Stimulated activated CD4-positive, alpha-beta T cell treated with anti-CD3 and anti-CD28 coated beads, Interleukin-15, amount 100 ng/mL, for 48 hours (primary cell): Measurements from ENCODE around the gene IDE.
"Not testable (repeated sequence)": the region's sequence is repeated elsewhere in the genome, so short reads cannot be mapped to it uniquely, and the experiment has no call there.

Experiments used
- DNase-seq, 2 donors: peaks; one replicate each; pipeline ENCODE4 v3.0.0-alpha.2; 2020; ENCODE audit warnings: low read depth in 2 of 2

The IDE gene

DNA sequence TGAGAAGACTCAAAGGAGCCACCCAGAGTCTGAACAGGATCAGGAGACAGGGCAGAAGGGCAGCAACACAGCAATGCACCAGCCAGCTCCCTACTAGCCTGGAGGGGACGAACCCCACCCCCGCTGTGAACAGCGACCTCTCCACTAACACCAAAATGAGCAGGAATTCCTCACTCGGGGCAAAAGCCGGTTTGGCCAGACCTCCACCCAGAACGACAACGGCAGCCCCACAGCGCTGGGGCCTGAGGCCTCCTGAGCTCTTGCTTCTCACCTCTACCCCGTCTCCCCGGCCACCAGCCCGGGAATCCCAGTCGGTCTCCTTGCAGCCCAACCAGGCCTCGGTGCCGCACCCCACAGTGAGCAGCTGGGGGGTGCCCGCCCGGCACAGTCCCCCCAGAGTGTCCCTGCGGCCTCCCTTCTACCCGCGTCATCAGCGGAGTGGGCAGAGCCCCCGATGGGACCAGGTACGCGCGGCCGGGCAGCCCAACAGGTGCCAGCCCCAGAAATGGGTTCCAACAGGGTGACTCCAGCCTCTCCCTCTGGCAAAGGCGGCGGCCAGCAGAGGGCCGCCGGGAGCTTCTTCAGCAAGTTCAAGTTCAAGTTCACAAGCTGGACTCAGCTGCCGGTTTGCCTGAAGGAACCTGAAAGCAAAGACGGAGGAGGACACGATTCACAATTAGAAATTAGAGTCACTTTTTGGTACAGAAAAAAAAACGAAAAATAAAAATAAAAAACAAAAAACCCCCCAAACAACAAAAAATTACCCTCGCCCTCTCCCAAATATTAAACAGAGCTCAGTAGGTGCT lies 153.9 kb downstream of the IDE start:
- peak in 1 of 2 donors; percentile 7 for DNase-seq

DNA sequence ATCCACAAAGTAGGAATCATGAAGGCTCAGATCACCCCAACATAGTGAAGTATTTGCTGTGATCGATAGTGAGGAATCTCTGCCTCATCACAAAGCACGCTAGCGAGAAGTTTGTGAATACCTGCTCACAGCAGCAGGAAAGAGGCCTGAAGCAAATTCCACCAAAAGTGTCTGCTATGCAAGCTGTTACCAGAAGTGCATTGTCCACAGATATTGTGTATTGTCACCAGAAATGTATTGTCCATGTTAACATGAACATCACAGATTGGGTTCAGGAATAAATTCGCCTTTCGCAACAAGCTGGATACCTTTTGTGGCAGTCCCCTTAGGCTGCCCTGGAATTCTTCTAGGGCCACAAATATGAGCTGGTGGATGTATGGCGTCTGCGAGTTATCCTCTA lies 155.0 kb downstream of the IDE start:
- DNase-seq = no peak

DNA sequence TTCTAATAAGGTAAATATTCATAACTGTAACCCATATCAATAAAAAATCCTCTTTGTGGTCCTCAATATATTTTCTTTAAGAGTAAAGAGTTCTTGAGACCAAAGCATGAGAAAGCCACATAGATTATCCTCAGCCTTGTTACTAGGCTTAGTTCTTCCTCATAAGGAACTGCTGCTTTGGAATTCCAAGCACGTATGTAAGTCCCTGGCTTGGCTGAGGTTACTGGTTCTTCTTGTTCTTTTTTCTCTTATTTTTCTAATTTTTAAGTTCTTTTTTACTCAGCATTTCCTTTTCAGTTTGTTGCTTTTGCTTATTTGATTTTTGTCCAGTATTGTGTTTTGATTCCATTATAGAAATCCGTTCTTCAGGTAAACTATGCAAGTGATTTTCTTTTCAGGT lies 155.7 kb downstream of the IDE start:
- no peak for DNase-seq

DNA sequence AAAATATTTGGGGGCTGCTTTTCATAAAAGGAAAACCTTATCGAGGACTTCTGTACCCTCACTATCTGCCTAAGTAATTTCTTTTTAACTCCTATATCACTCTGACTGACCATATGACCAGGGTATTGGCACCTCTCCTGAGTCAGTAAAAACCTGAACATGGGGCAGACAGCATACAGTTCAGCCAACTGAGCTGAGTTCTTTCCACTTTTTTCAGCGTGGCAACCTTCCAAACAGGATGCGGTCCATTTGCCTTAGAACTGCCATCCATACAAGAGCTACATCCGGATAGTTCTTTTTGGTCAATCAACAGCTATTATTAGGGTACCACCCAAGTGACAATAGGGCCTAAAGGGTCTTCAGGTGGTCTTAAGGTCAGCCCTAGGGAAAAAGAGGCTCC lies 160.4 kb downstream of the IDE start:
- no peak for DNase-seq

DNA sequence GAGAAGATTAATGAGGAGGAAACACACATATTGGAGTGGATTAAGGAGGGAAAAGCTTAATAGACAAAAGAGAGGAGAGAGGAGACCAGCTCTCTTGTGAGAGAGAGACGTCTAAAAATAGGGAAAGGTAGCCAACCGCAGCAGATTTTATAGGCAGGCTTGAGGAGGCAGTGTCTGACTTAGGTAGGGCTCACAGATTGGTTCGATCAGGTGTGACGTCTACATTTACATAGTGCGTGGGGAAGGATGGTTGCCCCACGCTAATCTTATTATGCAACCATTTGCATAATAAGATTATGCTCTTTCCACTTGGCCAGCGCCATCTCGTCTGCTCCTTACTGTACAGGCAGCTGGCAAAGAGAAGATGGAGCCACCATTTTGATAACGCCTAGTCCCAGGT lies 160.9 kb downstream of the IDE start:
- DNase-seq = no peak

DNA sequence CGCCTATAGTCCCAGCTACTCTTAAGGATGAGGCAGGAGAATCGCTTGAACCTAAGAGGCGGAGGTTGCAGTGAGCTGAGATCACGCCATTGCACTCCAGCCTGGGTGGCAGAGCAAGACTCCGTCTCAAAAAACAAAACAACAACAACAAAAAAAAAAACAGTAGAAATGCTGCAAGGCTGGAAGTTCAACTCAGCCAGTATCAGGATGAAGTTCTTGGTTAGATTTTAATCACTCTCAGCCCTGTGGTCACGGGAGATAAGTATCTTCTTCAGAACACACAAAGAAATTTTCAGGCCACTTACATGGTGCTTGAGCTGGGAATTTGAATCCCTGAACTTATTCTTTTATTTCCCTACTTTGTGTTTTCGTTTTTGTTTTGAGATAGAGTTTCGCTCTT lies 162.5 kb downstream of the IDE start:
- no peak for DNase-seq

DNA sequence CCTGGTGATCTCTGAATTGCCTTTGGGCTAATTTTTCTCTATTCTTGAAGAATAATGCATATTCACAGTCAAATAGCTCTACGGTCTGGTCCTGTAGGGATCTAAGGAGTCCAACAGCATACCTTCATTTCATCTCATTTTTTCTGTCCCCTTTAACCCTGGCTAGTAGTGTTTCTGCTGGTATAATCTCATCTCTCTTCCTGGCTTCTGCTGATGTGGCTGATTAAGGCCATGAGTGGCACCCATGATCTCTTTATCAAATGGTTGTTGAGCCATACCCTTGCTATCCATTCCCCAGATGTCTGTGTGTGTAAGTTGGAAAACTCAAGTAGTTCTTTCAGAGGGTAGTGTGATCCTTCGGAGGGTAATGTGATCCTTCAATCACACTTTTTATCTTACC lies 163.4 kb downstream of the IDE start:
- DNase-seq = no peak

DNA sequence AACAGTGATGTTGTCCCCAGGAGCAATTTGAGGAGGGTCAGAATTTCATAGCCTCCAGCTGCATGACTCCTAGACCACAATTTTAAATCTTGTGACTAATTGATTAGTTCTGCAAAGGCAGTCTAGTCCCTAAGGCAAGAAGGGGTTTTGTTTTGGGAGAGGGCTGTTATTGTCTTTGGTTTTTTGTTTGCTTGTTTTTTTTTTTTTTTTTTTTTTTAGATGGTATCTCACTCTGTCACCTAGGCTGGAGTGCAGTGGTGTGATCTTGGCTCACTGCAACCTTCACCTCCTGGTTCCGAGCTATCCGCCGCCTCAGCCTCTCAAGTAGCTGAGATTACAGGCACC lies 165.9 kb downstream of the IDE start:
- no peak for DNase-seq

DNA sequence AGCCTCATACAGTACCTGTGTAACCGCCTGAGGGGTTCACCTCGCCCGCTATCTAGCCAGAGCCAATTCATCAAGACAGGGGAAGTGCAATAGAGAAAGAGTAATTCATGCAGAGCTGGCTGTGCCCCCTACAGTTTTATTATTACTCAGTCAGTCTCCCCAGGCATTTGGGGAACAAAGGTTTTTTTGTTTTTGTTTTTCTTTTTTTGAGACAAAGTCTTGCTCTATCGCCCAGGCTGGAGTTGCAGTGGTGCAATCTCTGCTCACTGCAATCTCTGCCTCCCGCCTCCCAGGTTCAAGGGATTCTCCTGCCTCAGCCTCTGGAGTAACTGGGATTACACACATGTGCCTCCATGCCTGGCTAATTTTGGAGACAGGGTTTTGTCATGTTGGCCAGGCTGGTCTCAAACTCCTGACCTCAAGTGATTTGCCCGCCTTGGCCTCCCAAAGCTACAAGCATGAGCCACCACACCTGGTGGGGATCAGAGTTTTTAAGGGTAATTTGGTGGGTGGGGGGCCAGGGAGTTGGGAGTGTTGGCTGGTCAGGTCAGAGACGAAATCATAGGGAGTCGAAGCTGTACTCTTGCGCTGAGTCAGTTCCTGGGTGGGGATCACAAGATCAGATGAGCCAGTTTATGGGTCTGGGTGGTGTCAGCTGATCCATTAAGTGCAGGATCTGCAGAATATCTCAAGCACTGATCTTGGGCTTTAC lies 166.4 kb downstream of the IDE start:
- DNase-seq = no peak

DNA sequence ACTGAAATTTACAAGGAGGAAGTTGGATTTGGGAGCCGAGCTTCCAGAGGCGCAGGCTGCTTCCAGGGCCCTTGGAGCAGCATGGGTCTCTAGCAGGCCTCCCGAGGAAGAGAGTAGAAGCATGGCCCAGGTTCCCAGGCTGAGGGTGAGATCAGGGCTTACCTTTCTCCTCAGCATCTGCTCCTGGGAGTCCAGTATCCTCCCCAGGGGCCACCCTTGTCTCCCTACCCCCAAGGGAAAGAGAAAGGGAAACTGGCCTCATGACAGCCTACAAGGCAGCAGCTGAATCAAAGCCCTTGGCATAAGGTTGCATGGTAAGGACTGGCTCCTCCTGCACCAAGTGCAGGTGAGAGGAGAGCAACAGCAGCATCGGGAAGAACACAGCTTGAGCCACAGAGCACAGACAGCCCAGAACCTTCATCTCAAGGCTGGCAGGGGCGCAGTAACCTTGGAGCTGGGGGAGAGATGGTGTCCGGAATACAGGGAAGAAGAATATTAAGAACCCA lies 168.4 kb downstream of the IDE start:
- no peak for DNase-seq

DNA sequence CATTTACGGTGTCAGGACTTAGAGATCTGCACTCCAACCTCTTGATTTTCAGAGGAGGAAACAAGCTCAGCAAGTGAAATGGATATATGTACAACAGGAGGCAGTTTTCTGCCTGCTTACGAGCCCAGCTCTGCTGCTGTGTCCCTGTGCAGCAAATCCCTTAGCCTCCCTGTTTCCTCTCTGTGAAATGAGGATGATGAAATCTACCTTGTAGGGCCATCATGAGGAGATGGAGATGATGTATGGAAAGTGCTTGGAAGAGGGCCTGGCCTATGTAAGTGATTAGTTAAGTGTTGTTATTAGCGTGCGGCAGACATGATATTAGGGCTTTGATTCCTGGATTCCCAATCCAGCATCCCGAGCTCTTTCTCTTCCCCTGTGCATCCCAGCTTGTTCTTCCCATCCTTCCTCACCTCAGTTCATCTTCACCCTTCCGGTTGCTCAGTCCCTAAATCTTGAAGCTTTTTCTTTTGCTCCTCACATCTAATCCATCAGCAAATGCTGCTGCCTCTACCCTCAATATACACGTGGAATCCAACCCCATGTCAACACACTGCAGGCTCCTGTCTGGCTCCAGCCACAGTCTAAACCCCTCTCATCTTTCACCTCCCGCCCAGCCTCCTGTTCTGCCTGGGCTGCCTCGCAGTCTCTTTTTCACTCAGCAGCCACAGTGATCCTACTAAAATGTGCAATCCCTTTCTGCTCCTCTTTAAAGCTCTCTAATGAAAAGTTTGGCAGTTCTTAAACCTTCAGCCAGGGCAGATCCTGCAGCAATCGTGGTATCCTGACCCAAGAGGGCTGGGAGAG lies 169.1 kb downstream of the IDE start:
- DNase-seq = no peak

DNA sequence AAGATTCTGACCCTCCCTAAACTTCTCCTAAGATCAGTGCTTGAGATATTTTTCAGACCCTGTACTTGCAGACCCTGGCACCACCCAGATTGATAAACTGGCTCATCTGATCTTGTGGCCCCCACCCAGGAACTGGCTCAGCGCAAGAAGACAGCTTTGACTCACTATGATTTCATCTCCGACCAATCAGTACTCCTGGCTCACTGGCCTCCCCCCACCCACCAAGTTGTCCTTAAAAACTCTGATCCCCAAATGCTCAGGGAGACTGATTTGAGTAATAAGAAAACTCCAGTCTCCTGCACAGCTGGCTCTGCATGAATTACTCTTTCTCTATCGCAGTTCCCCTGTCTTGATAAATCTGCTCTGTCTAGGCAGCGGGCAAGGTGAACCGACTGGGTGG lies 171.7 kb downstream of the IDE start:
- DNase-seq = not testable (repeated sequence)
